ENCODE measurements around the gene ZBTB7C. TPM values are rescaled to one million over a fixed set of nuclear protein-coding genes. Genes with fewer than 3 reads are reported as not detected.

The ZBTB7C gene
- total RNA-seq, 1 experiment from 2014 or later: not detected

Other genes starting within 250 kb of the ZBTB7C start
- gene CTIF, start 129.6 kb upstream of the ZBTB7C start, total RNA-seq (2014; rRNA removed; shearing (Covaris generic)): 13.6 and 14.6 TPM in 2 replicates